SK-N-SH treated with all-trans-retinoic acid at 6 μM for 48 hours (cell line): ENCODE data around the gene ACTRT3.

Experiments
- CREB5 ChIP-seq: fragments of 250-450 bp; sonication (Bioruptor Pico); IDR thresholded peaks from 2 replicates; pipeline ENCODE4 v1.5.1; 2020; ENCODE audit warnings: low read depth, mild to moderate bottlenecking, moderate library complexity
- CSDC2 ChIP-seq: fragments of 250-450 bp; sonication (Bioruptor Pico); IDR thresholded peaks from 2 replicates; pipeline ENCODE4 v1.5.0; 2020; ENCODE audit warnings: mild to moderate bottlenecking, moderate library complexity
- GLIS3 ChIP-seq: fragments of 250-450 bp; sonication (Bioruptor Pico); IDR thresholded peaks from 2 replicates; pipeline ENCODE4 v1.5.0; 2020; ENCODE audit warnings: mild to moderate bottlenecking, moderate library complexity
- PATZ1 ChIP-seq: fragments of 250-450 bp; sonication (Bioruptor Pico); IDR thresholded peaks from 2 replicates; pipeline ENCODE4 v1.8.0; 2020; ENCODE audit warnings: mild to moderate bottlenecking, moderate library complexity, borderline replicate concordance
- POU6F1 ChIP-seq: fragments of 250-450 bp; sonication (Bioruptor Pico); IDR thresholded peaks from 2 replicates; pipeline ENCODE4 v1.8.0; 2021; ENCODE audit warnings: low read depth, mild to moderate bottlenecking, moderate library complexity, borderline replicate concordance
- PPARA ChIP-seq: fragments of 250-450 bp; sonication (Bioruptor Pico); IDR thresholded peaks from 2 replicates; pipeline ENCODE4 v1.5.0; 2020; ENCODE audit warnings: mild to moderate bottlenecking, borderline replicate concordance
- RARB ChIP-seq: fragments of 250-450 bp; sonication (Bioruptor Pico); IDR thresholded peaks from 2 replicates; pipeline ENCODE4 v1.8.0; 2021; ENCODE audit warnings: mild to moderate bottlenecking, moderate library complexity
- TCF4 ChIP-seq: fragments of 250-450 bp; sonication (Bioruptor Pico); IDR thresholded peaks from 2 replicates; pipeline ENCODE4 v1.8.0; 2021; ENCODE audit warnings: mild to moderate bottlenecking, moderate library complexity, borderline replicate concordance
- TOX ChIP-seq: fragments of 250-450 bp; sonication (Bioruptor Pico); IDR thresholded peaks from 2 replicates; pipeline ENCODE4 v1.8.0; 2021; ENCODE audit warnings: mild to moderate bottlenecking, moderate library complexity, borderline replicate concordance
- TSHZ2 ChIP-seq: fragments of 250-450 bp; sonication (Bioruptor Pico); IDR thresholded peaks from 2 replicates; pipeline ENCODE4 v1.5.0; 2020; ENCODE audit warnings: mild to moderate bottlenecking, moderate library complexity
- ZFP3 ChIP-seq: fragments of 250-450 bp; sonication (Bioruptor Pico); IDR thresholded peaks from 2 replicates; pipeline ENCODE4 v1.5.0; 2020; ENCODE audit warnings: mild to moderate bottlenecking, moderate library complexity
- ZFP30 ChIP-seq: fragments of 450-650 bp; formaldehyde crosslinking; IDR thresholded peaks from 2 replicates; pipeline ENCODE4 v1.5.0; 2022; ENCODE audit warnings: mild to moderate bottlenecking, moderate library complexity

GRCh38 chr3:169790687-169791429 lies 21.5 kb upstream of the ACTRT3 start:
- TF ChIP-seq ZFP3 (CRISPR knock-in tag) (no peak), TOX (CRISPR knock-in tag) (no peak), TSHZ2 (no peak), TCF4 (CRISPR knock-in tag) (no peak), CSDC2 (CRISPR knock-in tag) (no peak), RARB (CRISPR knock-in tag) (no peak), GLIS3 (CRISPR knock-in tag) (no peak), CREB5 (CRISPR knock-in tag) (no peak), PATZ1 (CRISPR knock-in tag) (no peak), ZFP30 (CRISPR knock-in tag) (no peak), PPARA (CRISPR knock-in tag) (no peak), POU6F1 (CRISPR knock-in tag) (no peak)
